OCI-LY3 (cell line): ENCODE data around the gene ZNF22.

Source experiments
- H2AFZ ChIP-seq: fragments of 200-600, 300-600 bp; shearing (Covaris generic); 2 replicates; pipeline ENCODE4 v1.6.0; 2014; ENCODE audit warnings: antibody characterized with exemption, low read depth, low read length
- H3K27ac ChIP-seq: fragments of 200-600, 300-600 bp; sonication (generic); 2 replicates; pipeline ENCODE4 v1.5.1; 2014; ENCODE audit warnings: mild to moderate bottlenecking, low read length, moderate library complexity, mixed read lengths
- H3K27me3 ChIP-seq: fragments of 200-600, 300-600 bp; sonication (generic); 2 replicates; pipeline ENCODE4 v1.6.1; 2014; ENCODE audit warnings: low read depth, low read length, mixed read lengths
- H3K36me3 ChIP-seq: fragments of 200-600, 300-600 bp; sonication (generic); replicated peaks from 2 replicates; pipeline ENCODE3; 2014; ENCODE audit warnings: low read depth, low read length, mixed read lengths
- H3K4me1 ChIP-seq: fragments of 300-600, 200-600 bp; sonication (generic); 2 replicates; pipeline ENCODE4 v1.6.1; 2014; ENCODE audit warnings: low read length, mixed read lengths
- H3K4me2 ChIP-seq: fragments of 200-600, 300-600 bp; sonication (generic); 2 replicates; pipeline ENCODE4 v1.6.1; 2014; ENCODE audit warnings: low read length, mixed read lengths
- H3K4me3 ChIP-seq: fragments of 300-600, 200-600 bp; sonication (generic); 2 replicates; pipeline ENCODE4 v1.5.1; 2014; ENCODE audit warnings: antibody characterized with exemption, mild to moderate bottlenecking, low read length, moderate library complexity
- H3K79me2 ChIP-seq: fragments of 300-600, 200-600 bp; shearing (Covaris generic); 2 replicates; pipeline ENCODE4 v1.6.1; 2014; ENCODE audit warnings: mild to moderate bottlenecking, low read length, mixed read lengths
- H3K9ac ChIP-seq: fragments of 300-600, 200-600 bp; shearing (Covaris generic); 2 replicates; pipeline ENCODE4 v1.6.0; 2014; ENCODE audit warnings: mild to moderate bottlenecking, low read length, moderate library complexity
- H3K9me3 ChIP-seq: fragments of 200-600, 300-600 bp; shearing (Covaris generic); 2 replicates; pipeline ENCODE4 v1.6.1; 2014; ENCODE audit warnings: low read length, mixed read lengths; ENCODE audit not compliant: insufficient read depth
- H4K20me1 ChIP-seq: fragments of 200-600, 300-600 bp; sonication (generic); 2 replicates; pipeline ENCODE4 v1.6.1; 2016; ENCODE audit warnings: low read length, mixed read lengths; ENCODE audit not compliant: insufficient read depth
- CTCF ChIP-seq: fragments of 200-600, 300-600 bp; sonication (generic); IDR thresholded peaks from 2 replicates; pipeline ENCODE4 v1.5.1; 2014; ENCODE audit warnings: antibody characterized with exemption, low read length, low read depth
- EZH2phosphoT487 ChIP-seq: fragments of 200-600 bp; shearing (Covaris generic); IDR thresholded peaks from 2 replicates; pipeline ENCODE4 v1.6.1; 2018; ENCODE audit warnings: antibody characterized with exemption, mixed run types, low read depth

The ZNF22 gene

GRCh38 chr10:44984671-44985101 lies 16.0 kb upstream of the ZNF22 start:
- no peak overlapping the region for H3K4me3 ChIP-seq
- no peaks in the 10 kb centered on the region for H3K36me3 ChIP-seq
- H3K9ac ChIP-seq, result no peak overlapping the region
- no peak overlapping the region for H2AFZ ChIP-seq
- TF ChIP-seq CTCF (no peak), EZH2phosphoT487 (no peak)
- H3K27ac ChIP-seq, result no peak overlapping the region
- no peaks in the 10 kb centered on the region for H3K9me3 ChIP-seq
- H3K27me3 ChIP-seq, result no peaks in the 10 kb centered on the region
- H3K4me1 ChIP-seq, result peaks cover 21% of the 10 kb centered on the region
- H3K79me2 ChIP-seq, result no peaks in the 10 kb centered on the region
- no peaks in the 10 kb centered on the region for H4K20me1 ChIP-seq
- H3K4me2 ChIP-seq, result no peak overlapping the region

- H3K9me3 ChIP-seq, result no peaks in the 10 kb centered on the region
- H3K4me2 ChIP-seq, result no peak overlapping the region
- H3K27ac ChIP-seq, result no peak overlapping the region
- no peak overlapping the region for H3K9ac ChIP-seq
- H4K20me1 ChIP-seq, result no peaks in the 10 kb centered on the region
- peaks cover 15% of the 10 kb centered on the region for H3K4me1 ChIP-seq
- H3K4me3 ChIP-seq, result no peak overlapping the region
- TF ChIP-seq CTCF, result no peak
- no peak for TF ChIP-seq EZH2phosphoT487
- no peak overlapping the region for H2AFZ ChIP-seq
- no peaks in the 10 kb centered on the region for H3K27me3 ChIP-seq
- H3K36me3 ChIP-seq, result no peaks in the 10 kb centered on the region
- H3K79me2 ChIP-seq, result no peaks in the 10 kb centered on the region
Observed at GRCh38 chr10:44985175-44985681, 15.5 kb upstream of the ZNF22 start.

- Histone ChIP-seq H3K9me3 (no peaks in the 10 kb centered on the region), H4K20me1 (no peaks in the 10 kb centered on the region), H2AFZ (no peak overlapping the region), H3K4me1 (peaks cover 6% of the 10 kb centered on the region), H3K27me3 (no peaks in the 10 kb centered on the region), H3K27ac (no peak overlapping the region), H3K9ac (no peak overlapping the region), H3K79me2 (no peaks in the 10 kb centered on the region), H3K4me3 (no peak overlapping the region), H3K36me3 (no peaks in the 10 kb centered on the region), H3K4me2 (no peak overlapping the region)
- TF ChIP-seq CTCF (no peak), EZH2phosphoT487 (no peak)
Observed at GRCh38 chr10:44986179-44986578, 14.5 kb upstream of the ZNF22 start.

GRCh38 chr10:44986670-44987069 lies 14.1 kb upstream of the ZNF22 start:
- no peak overlapping the region for H3K4me2 ChIP-seq
- no peaks in the 10 kb centered on the region for H4K20me1 ChIP-seq
- H3K27ac ChIP-seq, result no peak overlapping the region
- no peaks in the 10 kb centered on the region for H3K9me3 ChIP-seq
- no peaks in the 10 kb centered on the region for H3K79me2 ChIP-seq
- H3K4me1 ChIP-seq, result peaks cover under 1% of the 10 kb centered on the region
- H3K9ac ChIP-seq, result no peak overlapping the region
- H3K27me3 ChIP-seq, result no peaks in the 10 kb centered on the region
- no peak overlapping the region for H3K4me3 ChIP-seq
- no peak overlapping the region for H2AFZ ChIP-seq
- TF ChIP-seq EZH2phosphoT487 (no peak), CTCF (no peak)
- H3K36me3 ChIP-seq, result no peaks in the 10 kb centered on the region
